Panc1 (cell line): ENCODE results near the gene TMED7. TPM values are rescaled to one million over a fixed set of nuclear protein-coding genes. Genes with fewer than 3 reads are reported as not detected.
"Not testable (repeated sequence)": the region's sequence is repeated elsewhere in the genome, so short reads cannot be mapped to it uniquely, and the experiment has no call there.

Source experiments
- ATAC-seq: fragments of 200-7000 bp; cut with Tn5 transposase; 2 replicates; pipeline ENCODE4 v1.9.1; 2020; ENCODE audit warnings: mild to moderate bottlenecking, moderate library complexity
- Bru-seq: library from RNA; stranded (reverse); fragments of 400-500 nt; gene quantifications from one replicate; lab custom pipeline; 2021; lab: Mats Ljungman, UMichigan
- BruChase-seq, 2 experiments: library from RNA; stranded (reverse); fragments of 400-500 nt; gene quantifications; one replicate each; lab custom pipeline; 2021; lab: Mats Ljungman, UMichigan
- BruUV-seq: library from RNA; stranded (reverse); fragments of 400-500 nt; replicated peaks from 2 replicates; lab custom pipeline; 2021; lab: Mats Ljungman, UMichigan
- CTCF ChIA-PET: fragments of 300-600 bp; sonication (Branson Sonifier 250); formaldehyde crosslinking; loops from one replicate; lab custom pipeline; 2022; ENCODE audit warnings: antibody characterized with exemption; lab: Charles Lee
- POLR2A ChIA-PET: fragments of 300-600 bp; sonication (Branson Sonifier 250); formaldehyde crosslinking; loops from one replicate; lab custom pipeline; 2022; ENCODE audit warnings: antibody characterized with exemption; lab: Charles Lee
- DNase-seq: peaks from one replicate; pipeline ENCODE4 v3.0.0-alpha.2; 2010; ENCODE audit warnings: low read depth, low spot score
- H3K27ac ChIP-seq: 2 replicates; pipeline ENCODE4 v1.5.1; 2011; ENCODE audit warnings: mild to moderate bottlenecking, low read length, inconsistent platforms
- H3K27me3 ChIP-seq: fragments of 200-500 bp; sonication (Bioruptor generic); 2 replicates; pipeline ENCODE4 v1.6.0; 2014; ENCODE audit warnings: low read length, inconsistent platforms; ENCODE audit not compliant: control insufficient read depth, insufficient read depth
- H3K36me3 ChIP-seq: fragments of 200-500 bp; sonication (Bioruptor generic); 2 replicates; pipeline ENCODE4 v1.5.1; 2014; ENCODE audit warnings: inconsistent platforms, mild to moderate bottlenecking, low read length, moderate library complexity; ENCODE audit not compliant: control insufficient read depth, insufficient read depth
- H3K4me1 ChIP-seq: 2 replicates; pipeline ENCODE4 v1.5.1; 2011; ENCODE audit warnings: inconsistent platforms, mild to moderate bottlenecking, low read length, moderate library complexity; ENCODE audit not compliant: control insufficient read depth, insufficient read depth
- H3K4me3 ChIP-seq, 2 experiments: 2 replicates each; pipeline ENCODE4 v1.5.1; 2011 to 2012; ENCODE audit warnings: low read depth in 2 of 2, low read length in 2 of 2, mild to moderate bottlenecking in 2 of 2, inconsistent platforms in 1 of 2, moderate library complexity in 1 of 2
- H3K9me3 ChIP-seq: fragments of 200-500 bp; sonication (Bioruptor generic); 2 replicates; pipeline ENCODE4 v1.5.1; 2014; ENCODE audit warnings: low read depth, mild to moderate bottlenecking, inconsistent platforms, low read length, moderate library complexity; ENCODE audit not compliant: control insufficient read depth, insufficient read depth
- POLR2AphosphoS5 ChIP-seq: IDR thresholded peaks from 2 replicates; pipeline ENCODE4 v1.6.1; 2012; ENCODE audit warnings: mild to moderate bottlenecking, low read depth, low read length, moderate library complexity
- SIN3A ChIP-seq: IDR thresholded peaks from 2 replicates; pipeline ENCODE4 v1.6.1; 2012; ENCODE audit warnings: low read depth, mild to moderate bottlenecking, low read length, moderate library complexity, borderline replicate concordance; ENCODE audit not compliant: insufficient read depth
- TCF7L2 ChIP-seq: IDR thresholded peaks from 2 replicates; pipeline ENCODE4 v1.6.1; 2011; ENCODE audit warnings: mild to moderate bottlenecking, low read depth, low read length, inconsistent platforms
- in situ Hi-C: cut with HindIII; loops from 2 replicates; pipeline ENCODE4 v1.10.0; 2016; ENCODE audit warnings: low sequenced_read_pairs, low pct_unique_long_range_greater_than_20kb
- intact Hi-C: fragments of 100-400 bp; cut with micrococcal nuclease; formaldehyde crosslinking; loops from one replicate; pipeline ENCODE4 v1.10.0; 2022; ENCODE audit not compliant: unreplicated experiment
- long read RNA-seq: library from polyadenylated mRNA; unstranded; transcript quantifications from one replicate; pipeline ENCODE4 v2.0.0, GENCODE V29; 2021; ENCODE audit not compliant: unreplicated experiment
- polyA plus RNA-seq: library from polyadenylated mRNA; unstranded; fragments of >200 nt; gene quantifications from one replicate; pipeline ENCODE4 v1.2.1, GENCODE V29; 2012; ENCODE audit warnings: missing spikeins; ENCODE audit not compliant: insufficient read length
- total RNA-seq: library from RNA; stranded (reverse); gene quantifications from one replicate; pipeline ENCODE4 v1.2.1, GENCODE V29; 2021; ENCODE audit not compliant: unreplicated experiment
- TF ChIP-seq, protein P1 (sequence below): fragments of 450-650 bp; IDR thresholded peaks from 2 replicates; pipeline ENCODE4 v1.5.1; 2017; ENCODE audit warnings: mild to moderate bottlenecking
- TF ChIP-seq, protein P2 (sequence below), 2 experiments: IDR thresholded peaks; 2 replicates each; pipeline ENCODE4 v1.6.1; 2011 to 2012; ENCODE audit warnings: low read depth in 2 of 2, control low read depth in 1 of 2, low read length in 1 of 2, mild to moderate bottlenecking in 1 of 2, moderate library complexity in 1 of 2; ENCODE audit not compliant: insufficient read depth in 1 of 2

The TMED7 gene
- total RNA-seq (113 TPM), Bru-seq, nascent RNA (percentile 96 among the genes with signal in this experiment), BruChase-seq, experiment 1, labeled RNA remaining after a 2-hour chase (percentile 100 among the genes with signal in this experiment), BruChase-seq, experiment 2, labeled RNA remaining after a 6-hour chase (percentile 100 among the genes with signal in this experiment)
- polyA plus RNA-seq, result 65.0 TPM
- long read RNA-seq, transcript TMED7-201 (3 exons, 3,757 nt), result major isoform, 79 of 82 reads
- long read RNA-seq, partial matches to known transcripts, result 1 of 82 reads
- long read RNA-seq, other reads (novel, unspliced or antisense), result 2 of 82 reads

DNA sequence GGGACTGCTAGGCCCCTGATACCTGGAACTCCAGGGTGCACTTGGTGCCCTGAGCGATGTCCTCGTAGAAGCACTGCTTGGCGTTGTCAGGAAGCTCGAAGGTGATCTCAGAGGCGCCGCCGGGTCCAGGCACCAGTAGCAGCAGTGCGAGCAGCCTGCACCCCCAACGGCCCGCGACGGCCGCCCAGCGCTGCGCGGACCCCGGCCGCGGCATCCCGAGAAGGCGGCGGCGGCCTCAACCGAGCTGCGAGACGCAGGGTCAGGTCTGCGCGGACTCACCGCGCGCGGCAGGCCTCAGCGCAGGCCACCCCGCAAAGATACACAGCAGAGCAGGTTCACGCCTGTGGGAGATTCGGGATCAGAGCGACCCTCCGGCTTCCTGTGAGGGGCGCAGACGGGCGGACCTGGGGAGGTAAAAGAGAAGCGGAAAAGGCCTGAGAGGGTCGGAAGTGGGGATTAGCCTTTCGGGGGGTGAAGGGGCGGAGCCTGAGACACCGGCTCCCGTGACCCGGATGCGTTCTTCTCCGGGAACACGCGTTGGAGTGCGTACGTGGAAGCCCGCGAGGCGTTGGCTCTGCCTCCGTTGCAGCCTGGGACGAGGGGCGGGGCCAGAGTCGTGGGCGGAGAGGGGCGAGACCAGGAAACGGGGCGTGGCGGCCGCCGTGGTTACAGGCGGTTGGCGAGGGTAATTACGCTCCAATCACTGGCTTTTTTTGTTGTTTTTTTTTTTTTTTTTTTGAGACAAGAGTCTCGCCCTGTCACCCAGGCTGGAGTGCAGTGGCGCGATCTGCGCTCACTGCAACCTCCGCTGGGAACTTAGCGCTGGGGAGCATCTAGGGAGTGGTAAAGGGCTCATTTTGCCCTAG is at the start of gene TMED7:
Gene TMED7 (minus strand): TSS at position 458 of the 866 bp plus-strand sequence. CDS start 244 bp downstream, at position 214.
- intact Hi-C loops, result no loop called here

DNA sequence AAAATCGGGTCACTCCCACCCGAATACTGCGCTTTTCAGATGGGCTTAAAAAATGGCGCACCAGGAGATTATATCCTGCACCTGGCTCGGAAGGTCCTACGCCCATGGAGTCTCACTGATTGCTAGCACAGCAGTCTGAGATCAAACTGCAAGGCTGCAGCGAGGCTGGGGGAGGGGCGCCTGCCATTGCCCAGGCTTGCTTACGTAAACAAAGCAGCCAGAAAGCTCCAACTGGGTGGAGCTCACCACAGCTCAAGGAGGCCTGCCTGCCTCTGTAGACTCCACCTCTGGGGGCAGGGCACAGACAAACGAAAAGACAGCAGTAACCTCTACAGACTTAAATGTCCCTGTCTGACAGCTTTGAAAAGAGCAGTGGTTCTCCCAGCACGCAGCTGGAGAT is 48.9 kb upstream of the TMED7 start:
- CTCF ChIA-PET, BruUV-seq, POLR2A ChIA-PET, in situ Hi-C loops, ATAC-seq, H3K9me3 ChIP-seq, H3K4me1 ChIP-seq, H3K4me3 ChIP-seq, H3K27me3 ChIP-seq, H3K27ac ChIP-seq, intact Hi-C loops, DNase-seq, H3K36me3 ChIP-seq: not testable (repeated sequence)

More for the DNA sequence above, at the start of gene TMED7:
- peak within 1 kb of the TSS; percentile 93 for H3K27ac ChIP-seq
- CTCF ChIA-PET, result no interaction called here
- in situ Hi-C loops, result no loop called here
- TF ChIP-seq, protein P1, sequence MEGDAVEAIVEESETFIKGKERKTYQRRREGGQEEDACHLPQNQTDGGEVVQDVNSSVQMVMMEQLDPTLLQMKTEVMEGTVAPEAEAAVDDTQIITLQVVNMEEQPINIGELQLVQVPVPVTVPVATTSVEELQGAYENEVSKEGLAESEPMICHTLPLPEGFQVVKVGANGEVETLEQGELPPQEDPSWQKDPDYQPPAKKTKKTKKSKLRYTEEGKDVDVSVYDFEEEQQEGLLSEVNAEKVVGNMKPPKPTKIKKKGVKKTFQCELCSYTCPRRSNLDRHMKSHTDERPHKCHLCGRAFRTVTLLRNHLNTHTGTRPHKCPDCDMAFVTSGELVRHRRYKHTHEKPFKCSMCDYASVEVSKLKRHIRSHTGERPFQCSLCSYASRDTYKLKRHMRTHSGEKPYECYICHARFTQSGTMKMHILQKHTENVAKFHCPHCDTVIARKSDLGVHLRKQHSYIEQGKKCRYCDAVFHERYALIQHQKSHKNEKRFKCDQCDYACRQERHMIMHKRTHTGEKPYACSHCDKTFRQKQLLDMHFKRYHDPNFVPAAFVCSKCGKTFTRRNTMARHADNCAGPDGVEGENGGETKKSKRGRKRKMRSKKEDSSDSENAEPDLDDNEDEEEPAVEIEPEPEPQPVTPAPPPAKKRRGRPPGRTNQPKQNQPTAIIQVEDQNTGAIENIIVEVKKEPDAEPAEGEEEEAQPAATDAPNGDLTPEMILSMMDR, result no peak
- TF ChIP-seq, protein P2, sequence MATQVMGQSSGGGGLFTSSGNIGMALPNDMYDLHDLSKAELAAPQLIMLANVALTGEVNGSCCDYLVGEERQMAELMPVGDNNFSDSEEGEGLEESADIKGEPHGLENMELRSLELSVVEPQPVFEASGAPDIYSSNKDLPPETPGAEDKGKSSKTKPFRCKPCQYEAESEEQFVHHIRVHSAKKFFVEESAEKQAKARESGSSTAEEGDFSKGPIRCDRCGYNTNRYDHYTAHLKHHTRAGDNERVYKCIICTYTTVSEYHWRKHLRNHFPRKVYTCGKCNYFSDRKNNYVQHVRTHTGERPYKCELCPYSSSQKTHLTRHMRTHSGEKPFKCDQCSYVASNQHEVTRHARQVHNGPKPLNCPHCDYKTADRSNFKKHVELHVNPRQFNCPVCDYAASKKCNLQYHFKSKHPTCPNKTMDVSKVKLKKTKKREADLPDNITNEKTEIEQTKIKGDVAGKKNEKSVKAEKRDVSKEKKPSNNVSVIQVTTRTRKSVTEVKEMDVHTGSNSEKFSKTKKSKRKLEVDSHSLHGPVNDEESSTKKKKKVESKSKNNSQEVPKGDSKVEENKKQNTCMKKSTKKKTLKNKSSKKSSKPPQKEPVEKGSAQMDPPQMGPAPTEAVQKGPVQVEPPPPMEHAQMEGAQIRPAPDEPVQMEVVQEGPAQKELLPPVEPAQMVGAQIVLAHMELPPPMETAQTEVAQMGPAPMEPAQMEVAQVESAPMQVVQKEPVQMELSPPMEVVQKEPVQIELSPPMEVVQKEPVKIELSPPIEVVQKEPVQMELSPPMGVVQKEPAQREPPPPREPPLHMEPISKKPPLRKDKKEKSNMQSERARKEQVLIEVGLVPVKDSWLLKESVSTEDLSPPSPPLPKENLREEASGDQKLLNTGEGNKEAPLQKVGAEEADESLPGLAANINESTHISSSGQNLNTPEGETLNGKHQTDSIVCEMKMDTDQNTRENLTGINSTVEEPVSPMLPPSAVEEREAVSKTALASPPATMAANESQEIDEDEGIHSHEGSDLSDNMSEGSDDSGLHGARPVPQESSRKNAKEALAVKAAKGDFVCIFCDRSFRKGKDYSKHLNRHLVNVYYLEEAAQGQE (IDR thresholded peaks at IDR 0.05; ENCODE audit: insufficient read depth in 1 of 2, low read depth in 2 of 2, low read length in 1 of 2), result no peak
- TF ChIP-seq SIN3A (0 out of 2 replicates have a peak, but pooled peaks have one; percentile 66), TCF7L2 (no peak), POLR2AphosphoS5 (peak; percentile 83)
- no TSS peak for BruUV-seq
- peak within 1 kb of the TSS; percentile 98 for H3K4me3 ChIP-seq
- peaks cover 15% of the 10 kb centered on the region for H3K36me3 ChIP-seq
- POLR2A ChIA-PET, result no interaction called here
- DNase-seq (peak; percentile 86), ATAC-seq (peak; percentile 99)
- peaks cover 17% of the 10 kb centered on the region for H3K4me1 ChIP-seq
- H3K9me3 ChIP-seq, result no peaks in the 10 kb centered on the region
- H3K27me3 ChIP-seq, result no peaks in the 10 kb centered on the region
